PFSK-1 (cell line): ENCODE data around the gene FBLIM1.
"Not testable (repeated sequence)": the region's sequence is repeated elsewhere in the genome, so short reads cannot be mapped to it uniquely, and the experiment has no call there.

ENCODE experiments used
- FOXP2 ChIP-seq: optimal IDR thresholded peaks from 2 replicates; pipeline ENCODE3; 2011; ENCODE audit warnings: borderline replicate concordance, control low read depth, inconsistent platforms; ENCODE audit not compliant: insufficient read depth; ENCODE audit errors: extremely low read length, extremely low read depth
- POLR2AphosphoS5 ChIP-seq: IDR thresholded peaks from 2 replicates; pipeline ENCODE4 v1.6.1; 2012; ENCODE audit warnings: low read depth, mild to moderate bottlenecking, control low read depth, low read length, moderate library complexity
- SIN3A ChIP-seq: IDR thresholded peaks from 2 replicates; pipeline ENCODE4 v1.6.1; 2012; ENCODE audit warnings: mild to moderate bottlenecking, low read length, moderate library complexity, borderline replicate concordance; ENCODE audit not compliant: insufficient read depth
- TAF1 ChIP-seq: IDR thresholded peaks from 2 replicates; pipeline ENCODE4 v1.6.1; 2012; ENCODE audit warnings: low read length, control low read depth, borderline replicate concordance; ENCODE audit not compliant: insufficient read depth
- TF ChIP-seq, protein P1 (sequence below), 2 experiments: IDR thresholded peaks; 2 replicates each; pipeline versions ENCODE4 v1.6.1 to v1.8.0; 2011 to 2012; ENCODE audit warnings: low read depth in 2 of 2, low read length in 2 of 2, control low read depth in 1 of 2, inconsistent platforms in 1 of 2, mild to moderate bottlenecking in 1 of 2, moderate library complexity in 1 of 2; ENCODE audit not compliant: insufficient read depth in 1 of 2

Gene FBLIM1

GRCh38 chr1:15804060-15804459 lies 45.5 kb downstream of the FBLIM1 start:
- TF ChIP-seq FOXP2: no peak
- no peak for TF ChIP-seq TAF1
- TF ChIP-seq SIN3A: no peak
- TF ChIP-seq POLR2AphosphoS5: no peak
- TF ChIP-seq, protein P1, sequence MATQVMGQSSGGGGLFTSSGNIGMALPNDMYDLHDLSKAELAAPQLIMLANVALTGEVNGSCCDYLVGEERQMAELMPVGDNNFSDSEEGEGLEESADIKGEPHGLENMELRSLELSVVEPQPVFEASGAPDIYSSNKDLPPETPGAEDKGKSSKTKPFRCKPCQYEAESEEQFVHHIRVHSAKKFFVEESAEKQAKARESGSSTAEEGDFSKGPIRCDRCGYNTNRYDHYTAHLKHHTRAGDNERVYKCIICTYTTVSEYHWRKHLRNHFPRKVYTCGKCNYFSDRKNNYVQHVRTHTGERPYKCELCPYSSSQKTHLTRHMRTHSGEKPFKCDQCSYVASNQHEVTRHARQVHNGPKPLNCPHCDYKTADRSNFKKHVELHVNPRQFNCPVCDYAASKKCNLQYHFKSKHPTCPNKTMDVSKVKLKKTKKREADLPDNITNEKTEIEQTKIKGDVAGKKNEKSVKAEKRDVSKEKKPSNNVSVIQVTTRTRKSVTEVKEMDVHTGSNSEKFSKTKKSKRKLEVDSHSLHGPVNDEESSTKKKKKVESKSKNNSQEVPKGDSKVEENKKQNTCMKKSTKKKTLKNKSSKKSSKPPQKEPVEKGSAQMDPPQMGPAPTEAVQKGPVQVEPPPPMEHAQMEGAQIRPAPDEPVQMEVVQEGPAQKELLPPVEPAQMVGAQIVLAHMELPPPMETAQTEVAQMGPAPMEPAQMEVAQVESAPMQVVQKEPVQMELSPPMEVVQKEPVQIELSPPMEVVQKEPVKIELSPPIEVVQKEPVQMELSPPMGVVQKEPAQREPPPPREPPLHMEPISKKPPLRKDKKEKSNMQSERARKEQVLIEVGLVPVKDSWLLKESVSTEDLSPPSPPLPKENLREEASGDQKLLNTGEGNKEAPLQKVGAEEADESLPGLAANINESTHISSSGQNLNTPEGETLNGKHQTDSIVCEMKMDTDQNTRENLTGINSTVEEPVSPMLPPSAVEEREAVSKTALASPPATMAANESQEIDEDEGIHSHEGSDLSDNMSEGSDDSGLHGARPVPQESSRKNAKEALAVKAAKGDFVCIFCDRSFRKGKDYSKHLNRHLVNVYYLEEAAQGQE (IDR thresholded peaks at IDR 0.05; ENCODE audit: insufficient read depth in 1 of 2, low read depth in 2 of 2, low read length in 2 of 2): no peak

DNA sequence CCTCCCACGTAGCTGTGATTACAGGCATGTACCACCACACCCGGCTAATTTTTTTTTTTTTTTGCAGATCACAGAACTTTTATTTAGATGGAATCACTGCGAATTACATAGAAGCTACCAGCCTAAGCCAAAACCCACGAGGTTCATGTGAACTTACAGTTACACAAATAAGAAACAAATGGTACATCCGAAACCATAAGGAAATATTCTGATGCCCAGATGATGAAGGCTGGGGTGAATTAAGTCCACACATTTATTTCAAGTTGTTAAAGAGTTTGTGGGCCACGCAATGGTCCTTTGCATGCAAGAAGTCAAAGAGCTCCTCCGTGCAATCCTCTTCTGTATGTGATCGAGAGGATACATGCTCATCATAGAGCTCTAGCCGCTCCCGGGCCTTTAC lies 48.5 kb downstream of the FBLIM1 start:
- TF ChIP-seq POLR2AphosphoS5 (no peak), SIN3A (no peak), FOXP2 (no peak), TAF1 (no peak)

DNA sequence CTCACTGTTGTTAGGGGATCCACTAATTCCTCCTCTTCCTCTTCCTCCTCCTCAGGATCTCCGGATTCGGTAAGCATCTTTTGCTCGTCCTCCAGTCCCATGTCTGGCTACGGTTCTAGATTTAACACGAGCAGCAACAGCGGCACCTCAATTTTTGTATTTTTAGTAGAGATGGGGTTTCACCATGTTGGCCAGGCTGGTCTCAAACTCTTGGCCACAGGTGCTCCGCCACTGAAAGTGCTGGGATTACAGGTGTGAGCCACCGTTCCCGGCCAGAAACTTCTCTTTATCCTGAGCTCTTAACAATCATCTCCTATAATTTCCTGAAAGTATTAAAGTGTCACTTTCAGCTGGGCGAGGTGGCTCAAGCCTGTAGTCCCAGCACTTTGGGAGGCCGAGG lies 49.0 kb downstream of the FBLIM1 start, which contains the start of gene UQCRHL:
TSS of gene UQCRHL (minus strand) at position 101 of the 400 bp plus-strand sequence. CDS start at position 101, 0 bp downstream.
- TF ChIP-seq TAF1, FOXP2: not testable (repeated sequence)
- TF ChIP-seq, protein P1 (IDR thresholded peaks at IDR 0.05; ENCODE audit: insufficient read depth in 1 of 2, low read depth in 2 of 2, low read length in 2 of 2): not testable (repeated sequence)

DNA sequence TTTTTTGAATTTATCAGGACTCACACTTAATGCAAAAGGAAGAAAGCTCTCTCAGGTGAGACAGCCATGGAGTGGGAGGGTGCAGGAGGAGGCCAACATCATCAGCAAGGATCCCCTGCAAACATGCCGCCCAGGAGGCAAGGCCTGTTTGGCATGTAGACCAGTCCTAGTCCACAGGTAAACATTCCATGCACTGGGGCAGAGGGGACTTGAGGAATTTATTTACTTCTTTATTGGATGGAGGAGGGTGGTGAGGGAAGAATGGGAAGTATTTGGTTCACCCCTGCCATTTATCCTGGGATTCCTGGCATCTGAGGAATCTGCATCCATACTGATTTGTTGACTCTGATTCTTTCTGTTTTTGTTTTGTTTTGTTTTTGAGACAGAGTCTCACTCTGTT lies 50.4 kb downstream of the FBLIM1 start:
- TF ChIP-seq FOXP2: no peak
- no peak for TF ChIP-seq TAF1
- TF ChIP-seq, protein P1 (IDR thresholded peaks at IDR 0.05; ENCODE audit: insufficient read depth in 1 of 2, low read depth in 2 of 2, low read length in 2 of 2): no peak
- TF ChIP-seq POLR2AphosphoS5: no peak
- no peak for TF ChIP-seq SIN3A

- TF ChIP-seq, protein P1 (IDR thresholded peaks at IDR 0.05; ENCODE audit: insufficient read depth in 1 of 2, low read depth in 2 of 2, low read length in 2 of 2): no peak
- TF ChIP-seq POLR2AphosphoS5: no peak
- TF ChIP-seq SIN3A: no peak
- TF ChIP-seq TAF1: no peak
- TF ChIP-seq FOXP2: no peak
Measured at GRCh38 chr1:15810073-15810472, 51.5 kb downstream of the FBLIM1 start.
